Left hindlimb (tissue), 1 donor: ENCODE measurements around the gene STX2.
"Not testable (repeated sequence)": the region's sequence is repeated elsewhere in the genome, so short reads cannot be mapped to it uniquely, and the experiment has no call there.

ENCODE experiments used
- DNase-seq: peaks from one replicate; pipeline ENCODE4 v3.0.0-alpha.2; 2018

STX2 gene

DNA sequence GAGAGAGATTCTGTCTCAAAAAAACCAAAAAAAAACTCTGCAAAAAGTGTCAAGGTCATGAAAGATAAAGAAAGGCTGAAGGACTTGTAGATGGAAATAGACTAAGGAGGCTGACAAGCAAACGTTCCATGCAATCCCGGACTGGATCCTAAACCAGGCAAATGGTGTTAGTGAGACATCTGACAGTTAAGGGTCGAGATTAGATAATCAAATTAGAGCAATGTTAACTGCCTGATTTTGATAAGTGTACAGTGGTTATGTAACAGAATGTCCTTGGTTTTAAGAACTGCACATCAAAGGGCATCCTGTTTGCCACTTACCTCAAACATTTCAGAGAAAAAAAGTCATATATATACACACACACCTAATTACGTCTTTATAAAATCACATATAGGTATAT is 29.4 kb upstream of the STX2 start:
- no peak for DNase-seq

DNA sequence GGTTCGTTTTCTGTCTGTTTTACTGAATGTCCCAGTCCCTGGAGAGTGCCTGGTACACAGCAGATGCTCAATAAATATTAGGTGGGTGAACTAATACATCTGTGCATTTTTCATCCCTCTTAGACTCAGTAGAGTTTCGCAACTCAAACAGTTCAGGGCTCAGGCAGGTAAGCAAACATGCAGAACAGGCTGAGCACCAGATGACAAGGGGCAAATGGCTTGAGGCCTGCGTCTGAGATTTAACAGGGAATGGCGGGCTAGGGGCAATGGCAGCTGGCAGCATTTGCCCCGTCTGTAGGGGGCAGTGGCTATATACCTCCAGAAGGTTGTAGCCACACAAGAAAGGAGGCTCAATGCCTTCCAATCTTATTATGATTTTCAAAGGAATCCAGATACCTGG is 24.2 kb upstream of the STX2 start:
- DNase-seq: no peak

DNA sequence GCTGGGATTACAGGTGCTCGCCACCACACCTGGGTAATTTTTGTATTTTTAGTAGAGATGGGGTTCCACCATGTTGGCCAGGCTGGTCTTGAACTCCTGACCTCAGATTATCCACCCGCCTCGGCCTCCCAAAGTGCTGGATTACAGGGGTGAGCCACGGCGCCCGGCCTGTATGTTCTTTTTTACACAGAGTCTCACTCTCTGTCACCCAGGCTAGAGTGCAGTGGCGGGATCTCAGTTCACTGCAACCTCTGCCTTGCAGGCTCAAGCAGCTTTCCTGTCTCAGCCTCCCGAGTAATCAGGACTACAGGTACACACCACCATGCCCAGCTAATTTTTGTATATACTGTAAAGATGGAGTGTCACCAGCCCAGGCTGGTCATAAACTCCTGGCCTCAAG is 23.7 kb upstream of the STX2 start:
- not testable (repeated sequence) for DNase-seq

DNA sequence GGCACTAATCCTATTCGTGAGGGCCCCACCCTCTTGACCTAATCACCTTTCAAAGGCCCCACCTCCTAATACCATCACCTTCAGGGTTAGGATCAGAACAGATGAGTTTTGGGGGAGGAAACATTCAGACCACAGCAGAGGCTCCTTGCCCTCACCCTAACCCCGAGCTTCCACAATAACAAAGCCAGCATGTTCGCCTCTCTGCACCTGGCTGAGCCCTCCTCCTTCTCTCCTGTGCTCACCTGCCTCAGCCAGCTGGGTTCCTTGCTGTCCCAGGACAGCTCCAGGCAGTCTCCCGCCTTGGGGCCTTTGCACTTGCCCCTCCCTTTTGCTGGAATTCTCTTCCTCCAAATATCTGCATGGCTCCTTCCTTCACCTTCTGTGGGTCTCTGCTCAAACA is 23.1 kb upstream of the STX2 start:
- no peak for DNase-seq

DNA sequence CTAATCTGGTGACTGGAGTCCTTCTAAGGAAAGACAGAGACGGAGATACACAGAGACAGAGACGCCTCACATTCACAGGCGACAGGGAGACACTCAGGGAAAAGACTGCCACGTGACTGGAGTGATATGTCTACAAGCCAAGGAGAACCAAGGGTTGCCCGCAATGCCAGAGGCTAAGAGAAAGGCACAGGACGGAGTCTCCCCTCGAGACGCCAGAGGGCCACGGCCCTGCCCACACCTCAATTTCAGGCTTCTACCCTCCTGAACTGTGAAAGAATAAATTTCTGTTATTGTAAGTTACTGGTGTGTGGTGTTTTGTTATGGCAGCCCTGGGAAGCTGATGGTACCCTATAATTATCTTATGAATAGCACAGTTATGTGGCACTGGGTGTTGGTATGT is 21.3 kb upstream of the STX2 start:
- no peak for DNase-seq

DNA sequence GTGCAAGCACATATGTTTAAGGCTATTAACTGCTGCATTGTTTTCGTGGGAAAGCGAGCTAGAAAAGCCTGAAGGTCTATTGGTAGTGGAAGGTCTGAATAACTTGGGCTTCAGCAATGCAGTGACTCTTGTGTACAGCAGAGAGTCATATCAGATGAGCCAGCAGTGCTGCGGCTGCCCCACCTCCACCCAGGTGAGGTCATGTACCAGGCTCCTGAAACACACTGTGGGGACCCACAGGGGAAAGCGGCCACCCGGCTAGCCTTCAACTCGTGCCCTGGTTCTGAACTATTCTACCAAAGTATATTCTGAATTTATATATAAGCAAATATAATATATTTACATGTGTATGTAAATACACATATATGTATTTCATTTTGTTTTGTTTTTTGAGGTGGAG is 20.1 kb upstream of the STX2 start:
- DNase-seq: no peak

DNA sequence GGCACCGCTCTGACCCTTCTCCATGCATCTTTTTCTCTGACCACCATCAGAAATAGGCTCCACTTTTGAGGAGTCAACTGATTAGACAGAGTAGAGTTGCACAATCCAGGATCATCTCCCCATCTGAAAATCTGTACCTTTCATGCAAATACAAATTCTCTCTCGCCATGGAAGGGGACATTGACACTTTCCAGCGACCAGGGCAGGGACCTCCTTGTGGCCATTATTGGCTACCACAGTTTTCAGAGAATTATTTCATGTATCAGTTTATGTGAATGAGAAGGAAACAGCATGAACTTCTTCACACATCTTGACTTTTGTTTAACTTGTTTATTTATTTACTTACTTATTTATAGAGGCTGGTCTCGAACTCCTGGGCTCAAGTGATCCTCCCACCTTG is 19.0 kb upstream of the STX2 start:
- DNase-seq: no peak

DNA sequence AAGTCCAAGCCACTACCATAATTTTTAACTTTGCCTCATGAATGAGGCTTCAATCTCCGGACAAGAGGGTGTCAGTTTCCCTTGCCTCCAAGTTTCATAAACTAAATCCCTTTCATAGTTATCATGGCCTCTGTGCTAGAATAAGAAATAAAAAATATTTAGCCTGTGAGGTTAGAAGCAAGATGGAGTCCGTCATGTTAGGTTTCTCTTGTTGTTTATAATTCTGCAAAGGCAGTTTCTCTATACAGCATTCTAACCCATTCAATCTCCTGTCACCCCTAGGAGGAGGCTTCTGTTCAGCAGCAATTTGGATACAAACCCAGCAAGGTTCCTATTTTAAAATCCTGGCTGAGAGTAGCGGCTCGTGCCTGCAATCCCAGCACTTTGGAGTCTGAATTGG is 17.0 kb upstream of the STX2 start:
- DNase-seq: no peak

DNA sequence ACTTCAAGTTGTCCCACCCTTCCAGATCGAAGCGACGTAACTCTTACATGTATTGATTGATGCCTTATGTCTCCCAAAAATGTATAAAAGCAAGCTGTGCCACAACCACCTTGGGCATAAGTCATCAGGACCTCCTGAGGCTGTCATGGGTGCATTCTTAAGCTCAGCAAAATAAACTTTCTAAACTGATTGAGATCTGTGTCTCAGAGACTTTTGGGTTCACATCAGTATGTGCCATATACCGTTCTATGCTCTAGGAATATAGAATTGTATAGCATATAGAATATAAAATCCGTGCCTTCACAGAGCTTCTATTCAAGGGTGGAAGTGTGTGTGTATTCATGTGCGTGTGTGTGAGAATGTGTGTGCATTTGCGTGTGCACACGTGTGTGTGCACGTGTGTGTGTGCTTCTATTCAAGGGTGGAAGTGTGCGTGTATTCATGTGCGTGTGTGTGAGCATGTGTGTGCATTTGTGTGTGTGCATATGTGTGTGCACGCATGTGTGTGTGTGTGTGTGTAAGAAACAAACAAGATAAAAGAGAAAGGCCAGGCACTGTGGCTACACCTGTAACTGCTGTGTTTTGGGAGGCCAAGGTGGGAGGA is 11.5 kb upstream of the STX2 start:
- no peak for DNase-seq

DNA sequence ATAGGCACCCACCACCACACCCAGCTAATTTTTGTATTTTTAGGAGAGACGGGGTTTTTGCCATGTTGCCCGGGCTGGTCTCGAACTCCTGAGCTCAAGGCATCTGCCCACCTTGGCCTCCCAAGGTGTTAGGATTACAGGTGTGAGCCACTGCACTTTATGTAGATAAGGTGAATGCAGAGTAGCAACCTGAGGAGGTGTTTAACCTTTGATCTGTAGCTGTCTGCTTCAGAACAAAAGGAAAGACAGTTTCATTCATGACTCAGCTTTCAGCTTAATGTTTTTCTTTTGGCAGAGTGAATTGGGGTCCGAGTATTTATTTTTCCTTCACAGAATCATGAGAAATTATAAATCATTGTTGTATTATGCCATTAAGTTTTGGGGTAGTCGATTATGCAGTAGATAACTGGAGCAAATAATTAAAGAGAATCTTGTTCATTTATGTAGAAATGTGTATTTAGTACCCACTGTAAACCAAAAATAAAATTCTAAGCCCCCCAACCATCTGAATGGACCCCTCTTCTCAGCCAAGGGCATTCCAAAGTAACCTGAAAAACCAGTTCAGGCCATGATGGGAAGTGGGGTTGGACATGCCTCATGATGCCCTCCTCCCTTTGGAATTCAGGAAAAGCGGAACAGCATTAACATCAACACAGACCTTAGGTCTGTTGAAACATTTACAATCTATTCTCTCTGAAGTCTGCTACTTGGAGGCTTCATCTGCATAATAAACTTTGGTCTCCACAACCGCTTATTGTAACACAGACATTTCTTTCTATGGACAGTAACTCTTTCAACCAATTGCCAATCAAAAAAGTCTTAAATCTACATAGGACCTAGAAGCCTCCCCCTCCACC is 10.7 kb upstream of the STX2 start:
- DNase-seq: no peak

DNA sequence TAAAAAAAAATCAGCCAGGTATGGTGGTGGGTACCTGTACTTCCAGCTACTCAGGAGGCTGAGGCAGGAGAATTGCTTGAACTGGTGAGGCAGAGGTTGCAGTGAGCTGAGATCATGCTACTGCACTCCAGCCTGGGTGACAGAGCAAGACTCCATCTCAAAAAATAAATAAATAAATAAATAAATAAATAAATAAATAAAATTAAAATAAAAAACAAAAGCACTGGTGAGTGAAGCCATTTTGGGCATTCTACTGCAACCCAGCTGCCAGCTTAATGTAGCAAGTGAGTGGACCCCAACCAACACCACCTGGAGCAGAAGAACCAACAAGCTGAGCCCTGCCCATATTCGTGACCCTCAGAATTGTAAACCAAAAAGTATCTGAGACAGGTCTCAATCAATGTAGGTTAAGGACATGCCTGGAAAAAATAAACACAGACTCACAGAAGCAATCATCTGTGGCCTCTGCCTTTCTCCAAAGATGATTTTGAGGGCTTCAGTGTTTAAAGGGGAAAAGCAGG is 9.8 kb upstream of the STX2 start:
- DNase-seq: not testable (repeated sequence)

DNA sequence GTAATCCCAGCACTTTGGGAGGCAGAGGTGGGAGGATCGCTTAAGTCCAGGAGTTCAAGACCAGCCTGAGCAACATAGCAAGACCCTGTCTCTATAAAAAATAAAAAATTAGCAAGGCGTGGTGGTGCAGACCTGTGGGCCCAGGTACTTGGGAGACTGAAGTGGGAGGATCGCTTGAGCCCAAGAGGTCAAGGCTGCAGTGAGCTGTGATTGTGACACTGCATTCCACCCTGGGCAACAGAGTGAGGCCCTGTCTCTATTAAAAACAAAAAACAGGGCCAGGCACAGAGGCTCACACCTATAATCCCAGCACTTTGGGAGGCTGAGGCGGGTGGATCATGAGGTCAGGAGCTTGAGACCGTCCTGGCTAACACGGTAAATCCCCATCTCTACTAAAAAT is 9.1 kb upstream of the STX2 start:
- not testable (repeated sequence) for DNase-seq

DNA sequence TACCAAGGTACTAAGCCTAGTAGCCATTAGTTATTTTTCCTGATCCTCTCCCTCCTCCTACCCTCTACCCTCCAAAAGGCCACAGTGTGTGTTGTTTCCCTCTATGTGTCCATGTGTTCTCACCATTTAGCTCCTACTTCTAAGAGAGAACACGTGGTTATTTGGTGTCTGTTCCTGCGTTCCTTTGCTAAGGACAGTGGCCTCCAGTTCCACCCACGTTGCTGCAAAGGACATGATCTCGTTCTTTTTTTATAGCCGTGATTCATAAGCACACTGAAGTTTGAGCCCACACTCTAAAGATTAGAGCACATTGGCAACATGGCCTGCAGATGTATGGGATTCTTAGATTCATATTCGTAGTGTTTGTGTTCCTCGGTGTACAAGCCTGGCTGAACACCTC is 8.1 kb upstream of the STX2 start:
- no peak for DNase-seq

DNA sequence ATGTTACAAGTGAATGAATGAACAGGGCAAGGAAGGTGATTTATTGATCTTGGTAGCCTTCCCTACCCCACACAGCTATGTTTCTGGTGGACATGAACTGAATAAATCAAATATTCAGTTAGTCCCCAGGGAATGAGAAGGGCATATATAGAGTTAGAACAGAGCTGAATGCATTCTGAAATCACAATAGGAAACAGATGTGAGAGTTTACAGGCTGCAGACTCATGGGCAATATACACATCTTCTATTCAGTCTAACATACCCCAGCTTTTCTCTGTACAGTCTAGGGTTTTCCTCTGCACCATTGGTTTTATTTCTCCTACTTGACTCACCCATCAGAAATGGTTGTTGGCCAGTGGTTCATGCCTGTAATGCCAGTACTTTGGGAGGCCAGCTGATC is 7.3 kb upstream of the STX2 start:
- no peak for DNase-seq

DNA sequence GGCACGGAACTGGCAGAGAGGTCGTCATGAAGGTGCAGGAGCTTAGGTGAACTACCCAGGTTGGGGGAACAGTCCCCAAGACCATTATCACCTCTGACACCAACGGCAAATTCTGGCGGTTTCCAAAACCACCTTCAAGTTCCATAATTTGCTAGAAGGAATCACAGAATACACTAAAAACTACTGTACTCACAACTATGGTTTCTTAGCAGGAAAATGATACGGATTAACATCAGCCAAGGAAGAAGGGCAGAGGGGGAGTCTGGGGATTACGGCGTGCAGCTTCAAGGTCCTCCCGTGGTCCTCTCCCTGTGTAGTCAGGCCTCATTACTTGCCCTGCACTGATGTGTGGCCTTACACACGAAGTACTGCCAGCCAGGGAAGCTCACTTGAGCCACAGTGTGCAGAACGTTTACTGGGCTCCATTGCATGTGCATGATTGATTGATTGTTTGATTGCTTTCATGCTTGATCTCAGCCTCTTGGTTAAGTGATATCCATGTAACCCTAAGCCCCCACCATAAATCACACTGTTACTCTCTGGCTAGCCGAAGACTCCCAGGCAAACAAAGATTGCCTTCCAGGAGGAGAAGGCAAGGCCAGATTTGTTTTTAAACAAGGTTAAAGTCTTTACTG is 837 bp upstream of the STX2 start:
- DNase-seq: peak; percentile 31

DNA sequence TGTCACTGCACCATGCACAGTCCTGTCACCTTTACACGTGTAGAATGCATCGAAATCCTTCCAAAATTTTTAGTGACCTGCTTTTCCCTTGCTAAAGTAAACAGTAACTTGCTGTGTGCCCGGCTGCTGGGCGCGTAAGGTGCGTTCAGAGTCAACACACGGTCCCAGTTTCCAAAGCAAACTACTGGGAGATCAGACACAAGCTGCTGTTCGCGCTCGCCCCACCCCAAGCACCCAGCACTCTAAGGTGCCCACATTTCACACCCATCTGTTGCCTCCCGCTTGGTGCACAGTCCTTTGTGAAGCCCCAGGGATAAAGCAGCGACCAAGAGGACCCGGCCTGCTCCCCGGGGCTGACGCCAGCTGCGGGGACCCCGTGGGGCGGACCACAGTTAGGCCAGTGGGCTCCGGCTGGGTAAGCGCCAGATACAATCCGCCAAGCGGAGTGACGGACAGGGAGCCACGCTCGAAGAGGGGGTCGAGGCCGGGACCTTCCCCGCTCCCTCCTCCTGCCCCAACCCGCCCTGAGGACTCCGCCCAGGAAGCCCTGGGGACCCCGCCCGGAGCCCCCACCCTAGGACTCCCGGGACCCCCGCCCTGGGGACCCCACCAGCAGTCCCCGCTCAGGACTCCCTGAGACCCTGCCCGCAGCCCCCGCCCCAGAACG is 633 bp downstream of the STX2 start:
- DNase-seq: no peak

DNA sequence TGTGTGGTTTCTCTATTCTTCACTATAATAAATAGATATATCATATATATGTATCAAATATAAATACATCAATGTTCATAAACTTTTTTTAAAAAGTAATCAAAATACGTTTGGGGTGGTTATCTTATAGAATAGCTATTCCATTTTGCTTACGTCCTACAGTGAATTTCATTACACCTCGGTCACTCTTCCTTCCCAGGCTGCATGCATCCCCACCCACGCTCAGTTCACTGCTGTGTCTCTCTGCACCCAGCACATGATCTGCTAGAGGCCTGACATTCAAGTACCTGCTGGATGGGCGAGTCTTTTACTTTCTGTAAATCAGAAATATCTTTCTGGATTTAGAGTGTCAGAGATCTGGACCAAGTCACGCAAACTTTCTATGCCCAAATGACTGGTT is 3.6 kb downstream of the STX2 start:
- DNase-seq: no peak

DNA sequence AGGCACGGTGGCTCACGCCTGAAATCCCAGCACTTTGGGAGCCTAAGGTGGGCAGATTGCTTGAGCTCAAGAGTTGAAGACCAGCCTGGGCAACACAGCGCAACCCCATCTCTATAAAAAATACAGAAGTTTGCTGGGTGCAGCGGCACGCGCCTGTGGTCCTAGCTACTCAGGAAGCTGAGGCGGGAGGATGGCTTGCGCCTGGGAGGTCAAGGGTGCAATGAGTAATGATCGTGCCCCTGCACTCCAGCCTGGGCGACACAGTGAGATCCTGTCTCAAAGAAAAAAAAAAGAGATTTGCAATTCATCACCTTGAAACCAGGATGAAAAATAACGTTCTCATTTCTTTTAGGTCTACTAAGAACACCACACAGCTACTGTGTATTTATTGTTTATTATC is 4.0 kb downstream of the STX2 start:
- DNase-seq: no peak

DNA sequence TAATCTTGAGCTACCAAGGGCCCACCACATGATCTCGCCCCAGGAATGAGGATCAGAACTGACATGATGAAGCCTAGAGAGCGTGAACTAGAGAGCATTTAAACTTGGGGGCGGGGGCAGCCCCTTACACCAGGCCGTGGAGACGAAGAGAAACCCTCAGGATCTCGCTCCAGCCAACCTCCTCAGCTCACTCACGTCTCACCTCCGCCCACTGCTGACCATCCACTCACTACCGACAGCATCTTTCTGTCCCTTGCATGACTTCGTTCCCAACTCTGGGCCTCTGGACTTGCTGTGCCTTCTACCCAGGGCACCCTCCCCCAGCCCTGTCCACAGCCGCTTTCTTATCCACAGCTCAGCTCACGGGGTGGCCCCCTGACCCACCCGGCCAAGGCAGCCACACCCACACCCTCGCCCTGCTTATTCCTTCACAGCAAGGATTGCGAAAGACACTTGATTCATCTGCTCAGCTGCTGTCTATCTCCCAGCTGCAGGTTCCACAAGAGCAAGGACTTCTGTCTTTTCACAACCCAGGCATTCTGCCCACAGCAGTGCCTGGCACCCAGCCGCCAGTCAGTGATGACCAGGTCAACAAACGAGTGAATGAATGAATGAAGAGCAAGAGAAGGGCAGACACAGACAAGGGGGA is 6.4 kb downstream of the STX2 start:
- DNase-seq: no peak

DNA sequence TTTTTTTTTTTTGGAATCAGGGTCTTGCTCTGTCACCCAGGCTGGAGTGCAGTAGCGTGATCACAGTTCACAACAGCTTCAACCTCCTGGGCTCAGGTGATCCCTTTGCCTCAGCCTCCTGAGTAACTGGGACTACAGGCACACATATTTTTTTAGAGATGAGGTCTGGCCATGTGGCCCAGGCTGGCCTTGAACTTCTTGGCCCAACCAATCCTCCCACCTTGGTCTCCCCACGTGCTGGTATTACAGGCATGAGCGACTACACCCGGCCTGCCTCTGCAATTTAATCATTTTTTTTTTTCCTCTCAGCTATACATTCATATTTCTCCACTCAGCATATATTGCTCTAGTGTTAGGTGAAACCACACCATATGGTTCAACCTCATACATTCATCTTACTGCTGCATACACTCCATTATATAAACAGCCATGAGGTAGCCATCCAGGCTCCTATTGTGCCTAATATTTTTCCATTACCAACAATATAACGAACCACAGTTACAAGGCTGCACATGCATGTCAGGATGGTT is 7.1 kb downstream of the STX2 start:
- DNase-seq: no peak

DNA sequence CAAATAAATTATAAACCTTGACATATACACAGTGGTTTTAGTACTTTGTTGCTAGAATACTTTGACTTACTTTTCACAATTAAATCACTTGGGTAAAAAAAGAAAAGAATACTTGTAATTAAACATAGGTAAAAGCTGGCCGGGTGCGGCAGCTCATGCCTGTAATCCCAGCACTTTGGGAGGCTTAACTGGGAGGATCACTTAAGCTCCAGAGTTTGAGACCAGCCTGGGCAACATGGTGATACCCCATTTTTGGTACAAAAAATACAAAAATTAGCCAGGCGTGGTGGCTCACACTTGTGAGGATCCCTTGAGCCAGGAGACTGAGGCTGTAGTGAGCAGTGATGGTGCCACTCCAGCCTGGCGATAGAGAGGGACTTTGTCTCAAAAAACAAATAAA is 7.8 kb downstream of the STX2 start:
- DNase-seq: no peak

DNA sequence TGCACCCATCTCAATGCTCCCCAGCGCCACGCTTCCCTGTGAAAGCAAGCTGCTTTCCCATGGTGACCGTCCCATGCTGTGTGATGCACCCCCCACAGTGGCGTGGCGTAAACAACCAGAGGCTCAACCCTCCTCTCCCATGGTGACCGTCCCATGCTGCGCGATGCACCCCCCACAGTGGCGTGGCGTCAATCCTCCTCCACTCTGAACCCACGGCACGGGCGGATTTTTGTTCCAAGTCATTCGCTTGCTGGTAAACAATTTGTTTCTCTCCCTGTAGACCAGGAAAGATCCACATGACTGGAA is 8.9 kb downstream of the STX2 start:
- no peak for DNase-seq
